ENCODE data around the gene FARP1. TPM values are rescaled to one million over a fixed set of nuclear protein-coding genes. Genes with fewer than 3 reads are reported as not detected.

Gene FARP1
- total RNA-seq, 4 donors from 2014 or later = 21.2 to 56.5 (median 35.1) TPM

- H3K36me3 ChIP-seq = peaks cover 0 to 3% (median 0%) of the 10 kb centered on the region in 4 donors
- intact Hi-C loops (cut with DNase I) = loop anchor here (5.0 kb wide), 1 partner anchor 232 kb away; the partner anchor contains the start of gene FARP1
- no peak for TF ChIP-seq EP300 (IDR thresholded peaks at IDR 0.05)
- TF ChIP-seq POLR2AphosphoS5 (IDR thresholded peaks at IDR 0.05) = no peak
- TF ChIP-seq CTCF (IDR thresholded peaks at IDR 0.05) = no peak
- H3K4me1 ChIP-seq = peaks cover 5 to 15% (median 14%) of the 10 kb centered on the region in 4 donors
- no peak overlapping the region for H3K27ac ChIP-seq (replicated peaks in 1 of 4)
- no peak overlapping the region for H3K4me3 ChIP-seq
- H3K9me3 ChIP-seq = peaks cover 0 to 8% (median 0%) of the 10 kb centered on the region in 4 donors
- no peaks in the 10 kb centered on the region for H3K27me3 ChIP-seq
- peak; percentile 50 for DNase-seq (ENCODE audit: extremely low spot score)
- 94% methylated on average over 1 of the region's 1 CpG for WGBS
Observed at GRCh38 chr13:98374750-98375149, 231.9 kb downstream of the FARP1 start.

GRCh38 chr13:98377635-98378378 is 234.9 kb downstream of the FARP1 start:
- intact Hi-C loops (cut with DNase I) = no loop called here
- H3K4me1 ChIP-seq = no peaks in the 10 kb centered on the region
- no peak overlapping the region for H3K27ac ChIP-seq (replicated peaks in 1 of 4)
- H3K9me3 ChIP-seq = peaks cover 0 to 8% (median 0%) of the 10 kb centered on the region in 4 donors
- WGBS = 91% methylated on average over 13 of the region's 13 CpGs
- H3K27me3 ChIP-seq = no peaks in the 10 kb centered on the region
- peaks cover 0 to 3% (median 0%) of the 10 kb centered on the region in 4 donors for H3K36me3 ChIP-seq
- DNase-seq (ENCODE audit: extremely low spot score) = no peak
- H3K4me3 ChIP-seq = no peak overlapping the region
- no peak for TF ChIP-seq POLR2A (IDR thresholded peaks at IDR 0.05; ENCODE audit: low read depth)
- TF ChIP-seq CTCF (IDR thresholded peaks at IDR 0.05) = no peak
- TF ChIP-seq EP300 (IDR thresholded peaks at IDR 0.05) = no peak
- no peak for TF ChIP-seq POLR2AphosphoS5 (IDR thresholded peaks at IDR 0.05)

GRCh38 chr13:98384739-98385138 is 241.8 kb downstream of the FARP1 start:
- TF ChIP-seq POLR2AphosphoS5 (IDR thresholded peaks at IDR 0.05) = no peak
- no peak for TF ChIP-seq EP300 (IDR thresholded peaks at IDR 0.05)
- no peak for TF ChIP-seq POLR2A (IDR thresholded peaks at IDR 0.05; ENCODE audit: low read depth)
- TF ChIP-seq CTCF (IDR thresholded peaks at IDR 0.05) = no peak
- Histone ChIP-seq H3K27ac (replicated peaks in 1 of 4) (no peak overlapping the region), H3K9me3 (no peaks in the 10 kb centered on the region), H3K4me3 (no peak overlapping the region), H3K4me1 (peaks cover 0 to 9% (median 7%) of the 10 kb centered on the region in 4 donors), H3K27me3 (no peaks in the 10 kb centered on the region), H3K36me3 (peaks cover 6 to 39% (median 24%) of the 10 kb centered on the region in 4 donors)
- 95% methylated on average over 5 of the region's 5 CpGs for WGBS
- intact Hi-C loops (cut with DNase I) = no loop called here
- no peak for DNase-seq (ENCODE audit: extremely low spot score)

- 90% methylated on average over 10 of the region's 10 CpGs for WGBS
- TF ChIP-seq EP300 (IDR thresholded peaks at IDR 0.05) (no peak), CTCF (IDR thresholded peaks at IDR 0.05) (no peak)
Observed at GRCh38 chr13:98385606-98386005, 242.7 kb downstream of the FARP1 start.

More at GRCh38 chr13:98385606-98386005, 242.7 kb downstream of the FARP1 start:
- peaks cover 6 to 46% (median 30%) of the 10 kb centered on the region in 4 donors for H3K36me3 ChIP-seq
- DNase-seq (ENCODE audit: extremely low spot score) = no peak
- no peaks in the 10 kb centered on the region for H3K27me3 ChIP-seq
- peaks cover 0 to 9% (median 7%) of the 10 kb centered on the region in 4 donors for H3K4me1 ChIP-seq
- H3K27ac ChIP-seq (replicated peaks in 1 of 4) = no peak overlapping the region
- intact Hi-C loops (cut with DNase I) = no loop called here
- H3K9me3 ChIP-seq = no peaks in the 10 kb centered on the region
- H3K4me3 ChIP-seq = no peak overlapping the region

All from esophagus muscularis mucosa (tissue), 4 donors.